ENCODE data around the gene NOL9.

DNA sequence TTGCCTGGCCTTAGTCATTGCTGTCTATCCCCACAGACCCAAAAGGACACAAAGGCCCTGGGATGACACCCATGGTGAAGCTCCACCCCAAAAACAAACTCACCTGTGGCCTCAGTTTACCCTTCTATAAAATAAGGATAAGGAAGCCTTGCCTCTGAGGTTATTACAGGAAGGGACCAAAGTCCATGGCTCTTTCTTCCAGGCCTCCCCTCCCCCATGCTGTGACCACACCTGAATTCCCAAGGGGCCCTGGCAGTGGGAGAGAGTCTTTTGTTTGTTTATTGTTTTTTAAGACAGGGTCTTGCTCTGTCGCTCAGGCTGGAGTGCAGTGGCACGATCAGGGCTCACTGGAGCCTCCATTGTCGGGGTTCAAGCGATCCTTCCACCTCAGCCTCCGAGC lies 77.8 kb downstream of the NOL9 start:
- TF ChIP-seq CTCF (IDR thresholded peaks at IDR 0.05): no peak
- TF ChIP-seq POLR2AphosphoS5 (IDR thresholded peaks at IDR 0.05; ENCODE audit: insufficient read depth in 1 of 2, low read depth in 1 of 2): no peak

Data from vagina (tissue), 2 donors.